HFF-Myc (cell line): ENCODE results near the gene RUNDC1.

ENCODE experiments used
- DNase-seq: peaks from one replicate; pipeline ENCODE4 v3.0.0-alpha.2; 2011; ENCODE audit warnings: low read depth; ENCODE audit errors: extremely low read depth
- H3K4me3 ChIP-seq: replicated peaks from 2 replicates; pipeline ENCODE4 v1.5.1; 2011; ENCODE audit warnings: low read depth, mild to moderate bottlenecking, control low read depth, low read length
- CTCF ChIP-seq: IDR thresholded peaks from 2 replicates; pipeline ENCODE4 v1.5.1; 2012; ENCODE audit warnings: mild to moderate bottlenecking, low read depth, low read length, control low read depth; ENCODE audit errors: missing control alignments

Gene RUNDC1

GRCh38 chr17:43003542-43004172, 23.3 kb downstream of the RUNDC1 start:
- no peak for DNase-seq
- TF ChIP-seq CTCF = no peak
- no peak overlapping the region for H3K4me3 ChIP-seq

- peak; percentile 65 for DNase-seq
- H3K4me3 ChIP-seq = peak within 1 kb of the TSS; percentile 46
- peak; percentile 28 for TF ChIP-seq CTCF
These were observed 26.5 kb downstream of the RUNDC1 start, which contains the start of gene IFI35 for GRCh38 chr17:43006639-43007551. IFI35 (plus strand) TSS chr17:43006784; CDS start chr17:43006948, 164 bp downstream.

DNA sequence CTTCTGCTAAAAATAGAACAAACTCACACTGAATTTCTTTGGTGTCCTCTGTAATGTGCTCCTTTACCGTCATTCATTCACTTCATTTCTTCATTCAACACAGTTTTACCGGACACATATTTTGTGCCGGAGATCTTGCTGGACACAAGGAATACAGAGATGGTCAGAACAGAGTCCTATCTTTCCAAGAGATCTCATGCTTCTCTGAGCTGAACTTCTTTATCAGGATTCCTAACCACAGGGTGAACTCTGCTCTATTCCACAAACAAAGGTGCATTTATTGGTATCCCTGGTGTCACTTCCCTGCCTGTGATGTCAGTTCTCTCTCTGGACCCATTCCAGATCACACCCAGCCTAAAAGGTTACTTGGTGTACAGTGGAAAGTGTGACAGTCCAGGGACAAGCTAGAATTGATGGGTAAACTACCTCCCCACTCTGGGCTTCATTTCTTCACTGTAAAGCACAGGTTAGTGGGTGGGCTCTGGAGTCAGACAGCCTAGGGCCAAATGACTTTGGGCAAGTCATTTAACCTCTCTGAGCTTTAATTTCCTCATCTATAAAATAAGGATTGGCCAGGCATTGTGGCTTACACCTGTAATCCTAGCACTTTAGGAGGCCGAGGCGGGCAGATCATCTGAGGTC, 30.4 kb downstream of the RUNDC1 start:
- no peak for DNase-seq
- TF ChIP-seq CTCF = no peak
- H3K4me3 ChIP-seq = no peak overlapping the region

- DNase-seq = no peak
- no peak for TF ChIP-seq CTCF
- no peak overlapping the region for H3K4me3 ChIP-seq
These were observed 31.5 kb downstream of the RUNDC1 start for GRCh38 chr17:43011728-43012472.

DNA sequence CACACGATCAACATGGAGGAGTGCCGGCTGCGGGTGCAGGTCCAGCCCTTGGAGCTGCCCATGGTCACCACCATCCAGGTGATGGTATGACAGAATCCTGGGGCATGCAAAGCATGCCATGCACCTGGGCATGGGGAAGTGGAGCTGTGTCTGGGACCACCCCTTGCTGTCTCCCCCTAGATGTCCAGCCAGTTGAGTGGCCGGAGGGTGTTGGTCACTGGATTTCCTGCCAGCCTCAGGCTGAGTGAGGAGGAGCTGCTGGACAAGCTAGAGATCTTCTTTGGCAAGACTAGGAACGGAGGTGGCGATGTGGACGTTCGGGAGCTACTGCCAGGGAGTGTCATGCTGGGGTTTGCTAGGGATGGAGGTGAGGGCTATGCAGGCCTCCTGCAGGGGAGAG, 32.9 kb downstream of the RUNDC1 start:
- no peak for DNase-seq
- no peak overlapping the region for H3K4me3 ChIP-seq
- no peak for TF ChIP-seq CTCF

- H3K4me3 ChIP-seq = no peak overlapping the region
- no peak for DNase-seq
- no peak for TF ChIP-seq CTCF
These were observed 33.8 kb downstream of the RUNDC1 start for GRCh38 chr17:43014020-43014648.
